ENCODE results near the gene PPFIA4. TPM values are rescaled to one million over a fixed set of nuclear protein-coding genes. Genes with fewer than 3 reads are reported as not detected.

The PPFIA4 gene
- total and polyA plus RNA-seq, 9 of the 15 experiments (the other 6 are each of a cell fraction or from before 2014, with no cell fraction given) = 0.07 to 12.0 (median 0.70) TPM

- no peak for TF ChIP-seq FOXP1 (CRISPR knock-in tag; IDR thresholded peaks at IDR 0.05)
- TF ChIP-seq ZNF408 (CRISPR knock-in tag; IDR thresholded peaks at IDR 0.05; ENCODE audit: low read depth) = no peak
- TF ChIP-seq HBP1 (CRISPR knock-in tag; IDR thresholded peaks at IDR 0.05) = no peak
- no peak for TF ChIP-seq MITF (IDR thresholded peaks at IDR 0.05)
Measured at GRCh38 chr1:203066965-203067364, 40.7 kb downstream of the PPFIA4 start (continued).

GRCh38 chr1:203069030-203069747 lies 42.9 kb downstream of the PPFIA4 start:
- H3K9me3 ChIP-seq (replicated peaks; ENCODE audit: control insufficient read depth, insufficient read depth, low read depth, low read length) = no peaks in the 10 kb centered on the region
- H2AFZ ChIP-seq (ENCODE audit: low read depth, low read length) = no peak overlapping the region
- WGBS (ENCODE audit: insufficient coverage, low coverage, missing lambda C conversion rate) = 8% methylated on average over 4 of the region's 4 CpGs
- peak; percentile 42 for FAIRE-seq
- no peak overlapping the region for H3K9ac ChIP-seq (ENCODE audit: insufficient read depth in 1 of 2, low read depth in 2 of 2, low read length in 2 of 2)
- H3K27ac ChIP-seq (ENCODE audit: extremely low read depth, low read depth, low read length) = no peak overlapping the region
- CTCF ChIA-PET (ENCODE audit: low intra/inter-chr PET ratio) = no interaction called here
- H3K4me2 ChIP-seq (ENCODE audit: insufficient read depth, low read length) = no peak overlapping the region
- POLR2A ChIA-PET = interaction anchor here (0.5 to 2.4 kb wide), 2 partner anchors 8 to 158 kb away, joined by 4 to 6 read pairs; no protein-coding TSS in a partner anchor
- H3K4me3 ChIP-seq = no peak overlapping the region
- DNase-seq (ENCODE audit: extremely low read depth in 1 of 4, low spot score in 3 of 4) = no peak
- TF ChIP-seq ZKSCAN8 (CRISPR knock-in tag; IDR thresholded peaks at IDR 0.05) (no peak), HDAC1 (IDR thresholded peaks at IDR 0.05) (no peak), NCOA2 (IDR thresholded peaks at IDR 0.05; ENCODE audit: partially characterized antibody in 2 of 2) (no peak), PHTF2 (CRISPR knock-in tag; IDR thresholded peaks at IDR 0.05) (no peak), DACH1 (IDR thresholded peaks at IDR 0.05; ENCODE audit: partially characterized antibody) (no peak), E2F6 (IDR thresholded peaks at IDR 0.05; ENCODE audit: borderline replicate concordance in 1 of 2, extremely low read depth in 1 of 2, insufficient read depth in 1 of 2, insufficient read length in 1 of 2, low read depth in 1 of 2, low read length in 1 of 2, poor library complexity in 1 of 2, severe bottlenecking in 1 of 2) (no peak), TAF15 (IDR thresholded peaks at IDR 0.05; ENCODE audit: low read depth, low read length) (no peak), ZNF785 (CRISPR knock-in tag; IDR thresholded peaks at IDR 0.05) (no peak), ZC3H11A (IDR thresholded peaks at IDR 0.05; ENCODE audit: low read depth, low read length) (no peak), HES1 (IDR thresholded peaks at IDR 0.05; ENCODE audit: low read depth) (no peak)
- peaks cover 16% of the 10 kb centered on the region; the same call in 1 of the 2 replicates for H4K20me1 ChIP-seq (replicated peaks; ENCODE audit: control insufficient read depth, insufficient read depth, low read length)
- H3K27me3 ChIP-seq (ENCODE audit: control insufficient read depth in 2 of 2, insufficient read depth in 2 of 2, low read length in 2 of 2) = peaks cover 38 to 73% of the 10 kb centered on the region in 2 experiments
- intact Hi-C loops (cut with micrococcal nuclease) = no loop called here
- no TSS peak for BruUV-seq (replicated peaks)
- in situ Hi-C loops (cut with MboI) = no loop called here
- H3K9me1 ChIP-seq (ENCODE audit: control insufficient read depth, insufficient read depth, low read length) = no peaks in the 10 kb centered on the region
- H3K36me3 ChIP-seq (ENCODE audit: control insufficient read depth, insufficient read depth, low read length) = no peaks in the 10 kb centered on the region
- H3K79me2 ChIP-seq (ENCODE audit: control insufficient read depth, insufficient read depth, low read length) = no peaks in the 10 kb centered on the region
- no peaks in the 10 kb centered on the region for H3K4me1 ChIP-seq (replicated peaks in 1 of 2; ENCODE audit: control insufficient read depth in 2 of 2, insufficient read depth in 2 of 2, low read length in 2 of 2)
- no peak for ATAC-seq
